HEK293T (cell line): ENCODE data around the gene CTIF.

Experiments used
- CTCF ChIA-PET: fragments of 350-600 bp; formaldehyde crosslinking; extraction: SDS; loops from one replicate; lab custom pipeline; 2021; ENCODE audit warnings: antibody characterized with exemption, inconsistent platforms; lab: Yijun Ruan, JAX
- POLR2A ChIA-PET: fragments of 350-600 bp; formaldehyde crosslinking; extraction: SDS; loops from one replicate; lab custom pipeline; 2020; ENCODE audit warnings: antibody characterized with exemption, inconsistent platforms; lab: Yijun Ruan, JAX
- DNase-seq: peaks from one replicate; pipeline ENCODE4 v3.0.0; 2012; ENCODE audit warnings: mixed read lengths; ENCODE audit errors: extremely low spot score
- ARNT ChIP-seq: fragments of 450-650 bp; IDR thresholded peaks from 2 replicates; pipeline ENCODE4 v1.6.1; 2017; ENCODE audit warnings: mild to moderate bottlenecking
- BHLHE40 ChIP-seq: fragments of 450-650 bp; IDR thresholded peaks from 2 replicates; pipeline ENCODE4 v1.6.1; 2016; ENCODE audit warnings: mild to moderate bottlenecking, moderate library complexity, borderline replicate concordance
- CTBP1 ChIP-seq: fragments of 450-650 bp; IDR thresholded peaks from 2 replicates; pipeline ENCODE4 v1.6.1; 2016; ENCODE audit warnings: borderline replicate concordance
- ELF4 ChIP-seq: fragments of 450-650 bp; IDR thresholded peaks from 2 replicates; pipeline ENCODE4 v1.6.1; 2017; ENCODE audit warnings: antibody characterized with exemption
- FOXA1 ChIP-seq: fragments of 450-650 bp; IDR thresholded peaks from 2 replicates; pipeline ENCODE4 v1.6.1; 2016; ENCODE audit warnings: mild to moderate bottlenecking
- FOXK2 ChIP-seq: fragments of 450-650 bp; IDR thresholded peaks from 2 replicates; pipeline ENCODE4 v1.6.1; 2016; ENCODE audit warnings: mild to moderate bottlenecking
- FOXM1 ChIP-seq: fragments of 450-650 bp; IDR thresholded peaks from 2 replicates; pipeline ENCODE4 v1.6.1; 2017; ENCODE audit warnings: mild to moderate bottlenecking, borderline replicate concordance
- HDGF ChIP-seq: fragments of 450-650 bp; IDR thresholded peaks from 2 replicates; pipeline ENCODE4 v1.6.1; 2017; ENCODE audit warnings: antibody characterized with exemption, borderline replicate concordance
- L3MBTL2 ChIP-seq: fragments of 450-650 bp; conservative IDR thresholded peaks from 2 replicates; pipeline ENCODE4 v1.6.1; 2016; ENCODE audit warnings: mild to moderate bottlenecking
- LEF1 ChIP-seq: fragments of 450-650 bp; IDR thresholded peaks from 2 replicates; pipeline ENCODE4 v1.6.1; 2017; ENCODE audit warnings: mild to moderate bottlenecking, borderline replicate concordance
- NFRKB ChIP-seq: fragments of 450-650 bp; IDR thresholded peaks from 2 replicates; pipeline ENCODE4 v1.6.1; 2016; ENCODE audit warnings: mild to moderate bottlenecking, moderate library complexity
- PKNOX1 ChIP-seq: fragments of 450-650 bp; IDR thresholded peaks from 2 replicates; pipeline ENCODE4 v1.6.1; 2016
- SP1 ChIP-seq: fragments of 450-650 bp; IDR thresholded peaks from 2 replicates; pipeline ENCODE4 v1.6.1; 2017
- SUZ12 ChIP-seq: fragments of 450-650 bp; IDR thresholded peaks from 2 replicates; pipeline ENCODE4 v1.6.1; 2016; ENCODE audit warnings: mild to moderate bottlenecking
- TARDBP ChIP-seq: fragments of 450-650 bp; IDR thresholded peaks from 2 replicates; pipeline ENCODE4 v1.6.1; 2016
- ZNF384 ChIP-seq: fragments of 450-650 bp; IDR thresholded peaks from 2 replicates; pipeline ENCODE4 v1.6.1; 2016

Gene CTIF

DNA sequence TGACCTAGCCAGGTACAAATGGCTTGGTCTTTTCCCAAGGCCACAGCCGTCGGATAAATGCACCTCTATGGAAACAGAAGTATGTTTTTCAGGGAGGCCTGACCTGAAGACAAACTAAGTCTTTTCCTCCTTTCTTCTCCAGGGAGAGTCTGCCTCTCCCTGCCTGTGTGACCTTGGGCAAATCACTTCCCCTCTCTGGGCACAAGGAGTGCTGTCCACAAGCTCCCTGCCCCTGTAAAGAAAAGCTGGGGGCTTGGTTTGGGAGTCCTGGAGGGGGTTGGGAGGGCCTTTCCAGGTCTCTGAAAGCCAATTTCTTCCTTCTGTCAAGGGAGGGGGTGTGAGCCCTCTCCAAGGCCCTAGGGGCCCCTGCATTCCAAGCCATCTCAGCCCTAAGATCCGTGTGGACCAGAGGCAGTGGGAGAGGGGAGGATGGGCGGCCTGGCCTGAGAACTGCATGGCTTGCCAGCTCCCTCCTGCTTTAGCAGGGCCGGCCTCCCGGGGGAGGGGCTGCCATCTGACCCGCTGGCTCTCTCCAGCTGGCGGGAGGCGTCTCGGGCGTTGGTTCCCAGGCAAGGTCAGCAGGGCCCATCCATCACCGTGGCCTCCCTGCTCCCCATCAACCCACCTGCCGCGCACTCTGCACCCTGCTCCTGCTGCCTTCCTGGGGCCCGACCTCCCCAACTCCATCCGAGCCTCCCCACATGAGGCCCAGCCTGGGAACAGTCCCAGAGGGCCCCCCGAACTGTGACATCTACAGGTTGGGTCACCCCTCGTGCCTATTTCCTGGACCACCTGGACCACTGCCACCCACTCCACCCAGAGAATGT lies 350.5 kb downstream of the CTIF start:
- DNase-seq: no peak
- ChIA-PET CTCF (no interaction called here), POLR2A (no interaction called here)
- TF ChIP-seq PKNOX1 (no peak), BHLHE40 (no peak), ZNF384 (no peak), ELF4 (no peak), FOXM1 (no peak), TARDBP (no peak), FOXA1 (no peak)

- CTCF ChIA-PET: no interaction called here
- DNase-seq: no peak
- TF ChIP-seq PKNOX1 (no peak), BHLHE40 (no peak), TARDBP (no peak), ZNF384 (no peak), L3MBTL2 (no peak), LEF1 (no peak), ARNT (no peak)
- POLR2A ChIA-PET: no interaction called here
Measured at GRCh38 chr18:48889981-48890762, 351.3 kb downstream of the CTIF start.

DNA sequence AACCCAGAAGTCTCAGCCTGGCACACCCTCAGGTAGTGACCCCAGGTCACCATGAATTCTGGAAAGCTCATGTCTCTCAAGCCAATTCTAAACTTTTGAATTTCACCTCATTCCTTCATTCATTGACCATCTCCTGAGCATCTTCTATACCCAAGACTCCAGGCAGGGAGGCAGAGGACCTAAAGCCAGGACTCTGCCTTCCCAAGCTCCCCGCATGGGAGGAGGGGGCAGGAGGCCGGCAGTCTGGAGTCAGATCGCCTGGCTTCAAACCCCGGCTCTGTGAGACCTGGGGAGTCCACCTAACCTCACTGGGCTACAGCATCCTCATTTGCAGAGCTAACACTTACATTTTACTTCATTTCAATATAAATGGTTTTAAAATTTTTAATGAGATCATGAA lies 352.9 kb downstream of the CTIF start:
- TF ChIP-seq ARNT: no peak
- TF ChIP-seq HDGF: no peak
- TF ChIP-seq PKNOX1: no peak
- no peak for TF ChIP-seq BHLHE40
- no peak for TF ChIP-seq ZNF384
- no peak for TF ChIP-seq L3MBTL2
- no peak for TF ChIP-seq FOXM1
- no peak for TF ChIP-seq FOXA1
- TF ChIP-seq NFRKB: no peak
- TF ChIP-seq TARDBP: no peak
- TF ChIP-seq CTBP1: no peak
- ChIA-PET CTCF (no interaction called here), POLR2A (no interaction called here)
- no peak for DNase-seq

DNA sequence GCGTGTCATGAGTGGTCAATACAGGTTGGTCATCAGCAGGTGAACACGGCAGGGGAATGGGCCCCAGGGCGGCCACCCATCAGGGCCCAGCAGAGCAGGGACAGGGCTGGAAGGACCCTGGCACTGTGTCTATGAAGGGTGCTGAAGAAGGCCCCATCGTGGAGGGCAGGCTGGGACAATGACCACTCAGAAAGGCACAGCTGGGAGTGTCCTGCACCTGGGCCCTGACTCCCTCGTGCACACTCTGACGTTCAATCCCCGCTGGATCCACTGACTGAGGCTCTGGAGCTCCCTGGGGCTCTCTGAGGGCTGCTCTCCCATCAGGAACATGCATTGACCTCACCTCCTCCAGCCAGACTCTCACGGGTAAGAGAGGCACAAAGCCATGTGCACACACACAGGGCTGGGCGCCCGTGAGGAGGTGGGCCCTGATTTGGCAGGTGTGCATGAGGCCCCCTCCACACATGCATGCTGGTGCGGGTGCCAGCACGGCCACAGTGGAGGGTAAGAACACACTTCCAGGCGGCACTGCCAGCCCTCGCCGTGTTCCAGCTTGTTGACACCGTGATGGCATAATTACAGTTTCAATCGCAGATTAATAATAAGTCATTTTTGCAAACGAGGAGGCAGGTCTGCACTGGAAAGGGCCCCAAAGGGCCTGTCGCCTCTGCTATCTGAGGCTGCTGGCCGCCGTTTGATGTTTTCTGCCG lies 353.5 kb downstream of the CTIF start:
- no peak for DNase-seq
- CTCF ChIA-PET: no interaction called here
- TF ChIP-seq TARDBP (no peak), CTBP1 (no peak), SUZ12 (no peak), ZNF384 (no peak), FOXA1 (no peak), LEF1 (no peak)
- POLR2A ChIA-PET: no interaction called here

DNA sequence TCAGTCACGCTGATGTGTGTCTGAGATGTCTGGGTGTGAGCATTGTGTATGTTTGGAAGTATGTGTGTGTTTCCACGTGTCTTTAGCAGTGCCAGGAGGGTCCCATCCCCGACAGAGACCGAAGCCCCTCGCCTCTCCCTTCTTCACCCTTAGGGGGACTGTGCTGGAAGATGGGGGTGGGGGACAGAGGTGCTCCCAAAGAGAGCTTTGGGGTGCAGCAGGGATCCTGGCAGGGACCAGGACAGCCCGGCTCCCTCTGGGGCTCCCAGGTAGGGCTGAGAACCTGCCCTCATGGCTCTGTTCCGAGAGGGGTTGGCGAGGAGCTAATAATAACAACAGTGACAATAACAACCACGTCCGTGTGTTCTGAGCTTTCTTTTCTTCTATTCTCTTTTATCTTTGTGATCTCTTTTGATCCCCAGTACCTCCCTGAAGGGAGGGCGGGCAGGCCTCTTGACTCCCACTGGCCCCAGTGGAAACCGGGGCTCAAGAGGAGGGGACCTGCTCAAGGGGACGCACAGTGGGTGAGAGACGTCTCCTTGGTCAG lies 354.3 kb downstream of the CTIF start:
- ChIA-PET CTCF (no interaction called here), POLR2A (no interaction called here)
- TF ChIP-seq NFRKB: no peak
- TF ChIP-seq ELF4: no peak
- no peak for TF ChIP-seq L3MBTL2
- no peak for TF ChIP-seq FOXK2
- TF ChIP-seq CTBP1: no peak
- no peak for TF ChIP-seq ZNF384
- TF ChIP-seq SUZ12: no peak
- no peak for TF ChIP-seq HDGF
- TF ChIP-seq FOXM1: no peak
- no peak for TF ChIP-seq PKNOX1
- TF ChIP-seq BHLHE40: no peak
- TF ChIP-seq FOXA1: no peak
- TF ChIP-seq SP1: no peak
- no peak for TF ChIP-seq TARDBP
- no peak for TF ChIP-seq ARNT
- no peak for TF ChIP-seq LEF1
- DNase-seq: no peak
